ENCODE data around the gene GDPD3.

GRCh38 chr16:30064729-30065101, 48.6 kb downstream of the GDPD3 start:
- TF ChIP-seq CTCF (IDR thresholded peaks at IDR 0.05) (no peak), POLR2A (IDR thresholded peaks at IDR 0.05; ENCODE audit: low read depth) (no peak), EP300 (IDR thresholded peaks at IDR 0.05) (no peak)

Data from esophagus muscularis mucosa (tissue), 4 donors.